ENCODE data around the gene OXNAD1. TPM values are rescaled to one million over a fixed set of nuclear protein-coding genes. Genes with fewer than 3 reads are reported as not detected.
A peak's percentile ranks its signal among the peaks of the same experiment; 100 is the strongest.

OXNAD1 gene
- total RNA-seq, 1 donor from 2014 or later = 14.6 TPM

DNA sequence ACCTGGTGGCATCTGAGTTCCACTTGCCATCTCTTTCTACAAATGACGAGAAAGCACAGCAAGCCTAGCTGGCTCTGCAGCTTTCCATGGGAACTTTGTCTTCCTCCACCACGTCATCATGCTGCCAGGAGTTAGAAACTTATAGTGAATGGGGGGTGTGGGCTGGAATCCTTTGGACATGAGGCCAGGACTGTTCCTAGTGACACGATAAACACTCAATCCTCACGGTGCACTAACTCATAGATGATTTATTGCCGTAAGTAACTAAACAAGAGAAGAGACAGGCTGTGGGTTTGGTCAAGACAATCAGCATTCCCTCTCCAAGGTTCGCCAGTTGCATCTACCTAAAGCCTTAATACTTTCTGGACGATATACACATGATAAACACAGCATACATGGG lies 50.6 kb downstream of the OXNAD1 start:
- ATAC-seq (ENCODE audit: poor library complexity) (no peak), DNase-seq (no peak)
- intact Hi-C loops (cut with DNase I) = no loop called here

DNA sequence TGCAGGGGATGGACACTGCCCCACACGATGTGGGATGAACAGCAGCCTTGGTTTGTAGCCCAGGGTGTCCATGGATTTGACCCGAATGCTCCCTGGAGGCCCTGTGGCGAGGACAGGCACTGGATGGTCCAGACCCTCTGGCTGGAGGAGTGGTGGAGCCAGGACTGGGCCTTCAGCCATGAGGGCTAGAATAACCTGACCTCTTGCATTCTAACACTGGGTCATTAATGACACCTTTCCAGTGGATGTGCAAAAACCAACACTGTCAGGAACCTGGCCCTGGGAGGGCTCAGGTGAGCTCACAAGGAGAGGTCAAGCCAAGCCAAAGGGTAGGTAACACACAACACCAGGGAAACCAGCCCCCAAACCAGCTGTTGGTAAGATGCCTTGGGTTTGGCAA lies 51.4 kb downstream of the OXNAD1 start:
- DNase-seq = no peak
- no peak for ATAC-seq (ENCODE audit: poor library complexity)
- intact Hi-C loops (cut with DNase I) = no loop called here

DNA sequence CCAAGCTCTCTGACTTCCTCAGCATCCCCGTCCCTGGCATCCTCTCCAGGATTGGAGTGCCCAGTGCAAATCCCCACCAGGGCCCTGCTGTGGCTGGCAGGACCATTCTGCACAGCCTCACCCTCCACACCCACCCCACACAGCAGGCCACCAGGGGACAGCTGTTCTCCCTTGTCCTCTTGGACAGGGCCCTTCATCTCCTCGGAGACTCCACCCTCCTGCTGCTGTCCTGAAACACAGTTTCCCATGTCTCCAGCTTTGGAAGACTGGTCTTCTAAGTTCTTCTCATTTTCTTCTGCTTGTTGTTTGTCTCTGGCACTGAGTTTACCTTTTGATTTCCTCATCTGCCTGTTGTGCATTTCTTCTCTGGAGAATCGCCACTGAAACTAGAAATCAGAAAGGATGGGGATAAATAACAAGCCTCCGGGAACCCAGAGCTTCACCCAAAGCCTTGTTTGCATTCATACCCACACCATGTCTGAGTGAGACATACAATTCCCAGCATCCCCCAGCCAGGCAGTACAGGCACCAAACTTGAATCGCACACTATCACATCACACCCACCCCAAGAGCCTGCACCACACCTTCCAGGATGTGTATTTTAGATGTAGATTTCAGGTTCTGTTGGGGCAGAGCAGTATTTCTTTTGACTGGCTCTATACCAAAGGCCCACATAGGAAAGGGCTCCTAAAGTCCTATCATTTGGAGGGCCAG lies 52.0 kb downstream of the OXNAD1 start:
- intact Hi-C loops (cut with DNase I) = no loop called here

DNA sequence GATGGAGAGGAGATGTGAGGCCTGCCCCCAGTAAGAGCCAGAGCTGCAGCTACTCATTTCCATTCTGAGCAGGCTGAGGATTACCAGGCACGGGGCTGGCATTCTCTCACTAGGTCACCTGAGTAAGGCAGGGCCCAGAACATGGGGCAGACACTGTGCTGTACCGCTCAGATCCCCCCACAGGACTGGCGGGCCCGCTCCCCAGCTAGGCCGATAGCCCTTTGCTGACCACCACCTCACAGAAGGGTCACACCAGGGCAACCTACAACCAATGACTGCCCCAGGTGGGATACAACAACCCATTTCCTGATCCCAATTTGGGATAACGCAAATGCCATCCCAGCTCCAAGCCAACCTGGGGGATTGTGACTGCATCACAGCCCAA lies 52.5 kb downstream of the OXNAD1 start:
- intact Hi-C loops (cut with DNase I) = no loop called here
- ATAC-seq (ENCODE audit: poor library complexity) (no peak), DNase-seq (no peak)

More for the DNA sequence above, 52.0 kb downstream of the OXNAD1 start:
- no peak for ATAC-seq (ENCODE audit: poor library complexity)
- no peak for DNase-seq

DNA sequence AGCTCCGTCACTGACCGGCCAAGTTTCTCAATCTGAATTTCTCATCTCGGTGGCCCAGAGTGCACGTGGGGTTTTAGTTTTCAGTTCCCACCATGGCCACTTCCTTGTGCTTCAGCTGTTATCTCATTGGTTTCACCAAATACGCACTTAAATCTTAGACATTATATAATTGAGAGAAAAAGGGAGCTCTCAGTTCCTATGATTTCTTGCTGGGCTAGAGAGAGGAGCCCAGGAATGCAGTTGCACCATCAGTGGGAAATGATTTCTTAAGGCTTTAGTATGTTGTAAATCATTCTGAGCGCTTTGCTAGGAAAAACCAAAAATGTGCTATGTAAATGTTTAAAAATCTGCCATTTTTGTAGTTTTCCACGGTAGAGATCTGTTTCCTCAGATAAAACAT lies 53.2 kb downstream of the OXNAD1 start:
- ATAC-seq (ENCODE audit: poor library complexity) = no peak
- DNase-seq = no peak
- intact Hi-C loops (cut with DNase I) = no loop called here

DNA sequence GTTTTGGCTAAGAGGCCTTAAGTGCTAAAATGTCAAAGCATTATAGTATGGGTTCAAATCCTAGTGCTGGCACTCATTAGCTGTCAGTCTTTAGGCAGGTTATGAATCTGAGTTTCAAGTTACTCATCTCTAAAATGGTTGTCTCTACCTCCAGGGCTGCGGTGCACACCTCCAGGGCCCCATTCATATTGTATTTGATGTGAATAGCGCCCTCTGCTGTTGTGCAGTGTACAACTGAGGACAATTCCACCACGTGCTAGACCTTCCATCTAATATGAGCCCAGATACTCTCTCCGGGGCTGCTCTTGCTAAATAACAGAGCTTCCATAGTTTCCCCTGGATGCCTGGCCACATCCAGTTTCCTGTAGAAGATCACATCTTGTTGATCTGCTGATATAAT lies 54.3 kb downstream of the OXNAD1 start:
- intact Hi-C loops (cut with DNase I) = no loop called here
- DNase-seq (no peak), ATAC-seq (ENCODE audit: poor library complexity) (no peak)

DNA sequence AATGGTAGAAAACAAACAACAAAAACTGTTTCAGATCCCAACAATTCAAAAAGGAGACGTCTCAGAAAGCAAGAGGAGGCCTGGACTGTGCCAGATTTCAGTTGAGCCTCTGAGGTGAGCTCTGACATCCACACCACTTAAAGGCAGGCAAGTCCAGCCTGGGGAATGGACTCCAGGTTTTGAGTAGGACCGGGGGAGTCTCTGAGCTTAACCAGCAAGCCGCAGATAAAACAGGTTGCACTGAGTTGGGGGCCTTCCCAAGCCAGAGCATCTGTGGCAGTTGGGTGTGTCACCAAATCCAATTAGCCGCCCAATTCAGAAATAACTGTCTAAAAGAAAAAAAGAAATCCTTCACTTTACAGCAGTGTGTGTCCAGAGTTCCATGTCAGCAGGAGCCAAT lies 54.7 kb downstream of the OXNAD1 start:
- ATAC-seq (ENCODE audit: poor library complexity) = no peak
- intact Hi-C loops (cut with DNase I) = no loop called here
- DNase-seq = no peak

DNA sequence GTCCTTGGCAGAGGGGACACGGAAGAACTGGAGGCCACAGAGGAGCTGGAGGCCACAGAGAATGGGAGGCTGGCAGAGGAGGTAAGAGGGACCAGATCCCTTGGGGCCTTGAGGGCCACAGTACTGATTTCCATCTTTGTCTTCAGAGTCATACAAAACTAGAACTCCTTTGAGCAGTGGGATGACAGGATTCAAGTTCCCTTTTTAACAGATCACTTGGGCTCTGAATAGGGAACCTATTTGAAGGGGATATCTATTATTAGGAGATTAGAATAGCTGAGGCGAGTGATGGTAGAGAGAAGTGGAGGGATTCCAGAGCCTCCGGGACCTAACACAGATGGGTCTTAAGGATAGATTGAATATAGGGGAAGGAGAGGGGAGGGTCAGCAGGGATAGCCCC lies 55.7 kb downstream of the OXNAD1 start:
- ATAC-seq (ENCODE audit: poor library complexity) (no peak), DNase-seq (no peak)
- intact Hi-C loops (cut with DNase I) = no loop called here

DNA sequence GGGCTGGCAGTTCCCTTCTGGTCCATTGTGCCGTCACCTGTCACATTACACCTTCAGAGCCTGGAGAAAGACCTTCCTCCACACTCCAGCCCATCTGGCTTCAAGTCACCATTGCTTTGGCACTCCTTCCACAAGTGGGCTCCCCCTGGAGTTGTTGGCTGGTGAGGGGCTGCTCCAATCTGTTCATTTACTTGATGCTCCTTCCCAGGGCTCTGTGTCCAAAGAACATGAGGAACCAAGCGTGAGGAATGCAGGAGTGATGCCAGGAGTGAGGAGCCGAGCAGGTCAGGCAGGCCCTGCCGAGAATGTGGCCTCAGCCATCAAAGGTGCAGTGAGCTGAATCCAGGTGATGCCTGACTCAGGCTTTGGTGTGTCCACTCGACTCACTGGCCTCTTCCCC lies 57.2 kb downstream of the OXNAD1 start:
- intact Hi-C loops (cut with DNase I) = no loop called here
- no peak for DNase-seq
- ATAC-seq (ENCODE audit: poor library complexity) = peak; percentile 23

DNA sequence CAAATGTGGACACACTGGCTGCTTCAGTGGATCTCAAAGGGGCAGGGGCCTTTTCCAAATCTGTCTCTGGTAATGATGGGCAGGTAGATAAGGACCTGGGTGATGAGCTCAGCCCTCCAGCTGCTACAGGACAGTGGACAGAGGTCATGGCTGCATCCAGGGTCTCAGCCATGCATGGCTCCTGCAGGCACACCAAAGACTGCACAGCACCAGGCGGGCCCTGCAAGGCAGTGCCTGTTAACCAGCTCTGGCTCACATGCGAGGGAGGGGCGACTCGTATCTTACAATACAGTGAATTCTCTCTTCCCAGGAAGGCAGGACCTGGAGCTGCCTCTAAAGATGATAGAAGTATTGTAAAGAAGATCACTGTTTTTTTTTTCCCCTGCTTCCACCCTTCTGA lies 58.7 kb downstream of the OXNAD1 start:
- no peak for ATAC-seq (ENCODE audit: poor library complexity)
- intact Hi-C loops (cut with DNase I) = no loop called here
- no peak for DNase-seq

DNA sequence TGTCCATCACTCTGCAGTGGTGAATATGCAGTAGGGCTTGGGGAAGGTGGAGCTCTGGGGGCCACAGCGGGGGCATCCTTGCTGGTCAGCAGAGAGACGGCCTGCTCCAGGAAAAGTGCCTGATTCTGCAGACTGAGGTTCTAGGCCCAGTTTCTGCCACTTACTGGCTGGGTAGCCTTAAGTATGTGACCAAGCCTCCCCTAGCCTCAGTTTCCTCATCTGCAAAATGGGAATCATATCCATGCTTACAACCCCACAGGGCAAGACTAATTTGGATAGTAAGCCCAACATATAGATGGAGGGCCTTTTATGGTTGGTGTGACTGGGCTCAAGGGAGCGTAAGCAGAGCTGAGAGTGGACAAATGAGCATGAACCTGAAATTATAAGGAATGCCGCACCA lies 60.8 kb downstream of the OXNAD1 start:
- intact Hi-C loops (cut with DNase I) = no loop called here
- DNase-seq (no peak), ATAC-seq (ENCODE audit: poor library complexity) (no peak)

DNA sequence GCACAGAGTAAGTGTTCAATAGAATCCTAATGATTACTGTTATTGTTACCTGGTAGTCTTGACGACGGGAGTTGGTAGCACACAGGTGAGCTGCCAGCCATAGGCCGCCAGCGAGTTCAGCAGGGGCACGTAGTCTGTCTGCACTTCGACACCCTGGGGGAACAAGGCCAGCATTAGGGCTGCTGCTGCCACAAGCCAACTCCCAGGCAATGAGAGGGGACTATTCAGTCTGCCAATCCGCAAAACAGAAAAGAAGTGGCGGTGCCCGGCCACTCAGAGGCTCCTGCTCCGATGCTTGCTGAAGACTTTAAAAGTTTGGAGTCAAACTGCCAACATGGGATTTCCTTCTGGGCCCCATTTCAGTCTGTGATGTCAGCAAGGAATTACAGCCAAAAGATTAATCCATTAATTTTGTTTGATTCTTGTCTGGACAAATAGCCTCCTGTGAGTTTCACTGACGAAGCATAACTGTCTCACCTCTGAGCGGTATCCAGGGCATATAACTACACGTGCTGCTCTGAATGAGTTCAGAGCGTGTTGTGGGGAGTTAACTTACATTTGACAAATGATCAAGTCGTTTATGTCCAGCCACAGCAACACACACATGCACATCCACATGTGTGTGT lies 61.8 kb downstream of the OXNAD1 start:
- ATAC-seq (ENCODE audit: poor library complexity) (no peak), DNase-seq (no peak)
- intact Hi-C loops (cut with DNase I) = no loop called here

DNA sequence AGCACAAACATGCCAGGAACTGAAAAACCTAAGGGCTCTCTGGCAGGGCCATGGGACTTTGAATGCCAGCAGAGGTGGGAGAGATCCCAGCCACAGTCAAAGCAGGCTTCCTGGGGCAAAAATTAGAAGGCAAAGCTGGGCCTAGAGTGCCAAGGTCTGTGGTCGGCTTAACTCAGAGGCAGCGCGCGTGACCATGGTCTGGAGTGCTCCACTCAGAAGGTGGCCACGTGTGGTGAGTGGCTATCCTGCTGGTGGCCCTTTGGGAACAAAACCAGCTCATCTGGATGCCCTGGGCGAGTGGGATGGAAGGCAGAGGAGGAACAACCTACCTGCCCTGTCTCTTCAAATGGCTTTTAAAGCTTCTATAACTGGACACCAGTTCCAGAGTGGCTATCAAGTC lies 63.1 kb downstream of the OXNAD1 start:
- no peak for DNase-seq
- intact Hi-C loops (cut with DNase I) = no loop called here

DNA sequence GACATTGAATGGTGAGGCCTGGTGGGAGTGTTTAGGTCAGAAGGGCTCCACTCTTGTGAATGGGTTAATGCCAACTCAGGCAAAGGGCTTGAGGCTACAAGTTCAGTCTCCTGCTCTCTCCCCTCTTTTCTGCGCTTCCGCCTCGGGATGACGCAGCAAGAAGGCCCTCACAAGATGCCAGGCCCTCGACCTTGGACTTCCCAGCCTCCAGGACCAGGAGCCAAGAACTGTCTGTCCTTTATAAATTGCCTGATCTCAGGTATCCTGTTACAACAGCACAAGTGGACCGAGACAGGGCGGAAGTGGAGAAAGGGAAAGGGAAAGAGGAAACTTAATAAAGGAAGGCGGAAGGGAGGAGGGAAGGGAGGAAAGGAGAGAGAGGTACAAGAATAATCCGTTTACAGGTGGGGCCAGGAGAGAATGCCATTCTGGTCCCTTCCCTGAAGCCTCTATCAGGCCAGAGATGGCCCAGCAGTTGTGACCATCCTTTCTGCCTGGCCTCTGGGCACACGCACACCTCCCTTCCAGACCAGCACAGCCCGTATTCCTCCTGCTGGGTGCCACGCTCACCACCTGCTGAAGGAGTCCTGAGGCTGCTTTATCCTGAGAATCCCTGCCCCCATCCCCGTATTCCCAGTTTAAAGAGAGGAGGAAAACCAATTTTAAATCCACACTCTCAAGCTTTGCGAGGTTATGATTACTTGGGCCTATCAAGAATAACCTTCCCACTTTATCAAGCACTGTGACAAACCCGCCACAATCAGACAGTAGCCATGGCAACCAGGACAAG lies 64.2 kb downstream of the OXNAD1 start:
- DNase-seq (no peak), ATAC-seq (ENCODE audit: poor library complexity) (peak; percentile 18)
- intact Hi-C loops (cut with DNase I) = no loop called here

More for the DNA sequence above, 63.1 kb downstream of the OXNAD1 start:
- ATAC-seq (ENCODE audit: poor library complexity) = no peak

DNA sequence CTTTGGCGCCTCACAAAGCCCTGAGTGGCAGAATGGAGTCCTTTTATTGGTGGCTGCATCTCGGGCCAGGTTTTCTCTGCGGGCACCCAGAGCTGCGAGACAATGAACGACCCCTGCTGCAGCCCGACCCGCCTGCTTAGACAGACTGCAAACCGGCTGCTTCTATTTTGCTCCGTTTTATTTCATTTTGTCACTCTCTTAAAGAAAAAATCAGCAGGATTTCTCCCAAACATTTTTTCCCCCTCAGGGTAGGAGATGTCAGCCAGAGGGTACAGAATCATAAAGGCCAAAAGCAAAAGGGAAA lies 64.8 kb downstream of the OXNAD1 start:
- DNase-seq (no peak), ATAC-seq (ENCODE audit: poor library complexity) (no peak)
- intact Hi-C loops (cut with DNase I) = no loop called here

DNA sequence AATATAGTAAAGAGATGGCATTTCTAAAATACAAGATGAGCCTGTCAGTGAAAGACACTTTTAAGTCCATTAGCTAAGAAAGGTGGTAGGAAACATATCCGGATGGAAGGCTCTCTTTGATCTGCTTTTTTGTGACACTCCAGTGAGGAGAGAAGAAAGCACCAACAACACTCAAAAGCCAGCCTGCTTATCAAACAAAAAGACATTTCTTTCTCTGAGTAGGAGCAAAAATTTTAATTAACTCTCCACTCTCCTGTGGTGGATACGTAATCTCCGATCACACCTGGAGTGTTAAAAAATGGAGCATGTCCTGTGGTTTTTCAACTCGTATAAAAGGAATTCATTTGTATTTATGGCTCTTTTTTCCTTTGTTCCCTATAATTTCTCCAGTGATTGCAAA lies 65.3 kb downstream of the OXNAD1 start:
- no peak for ATAC-seq (ENCODE audit: poor library complexity)
- no peak for DNase-seq
- intact Hi-C loops (cut with DNase I) = no loop called here

DNA sequence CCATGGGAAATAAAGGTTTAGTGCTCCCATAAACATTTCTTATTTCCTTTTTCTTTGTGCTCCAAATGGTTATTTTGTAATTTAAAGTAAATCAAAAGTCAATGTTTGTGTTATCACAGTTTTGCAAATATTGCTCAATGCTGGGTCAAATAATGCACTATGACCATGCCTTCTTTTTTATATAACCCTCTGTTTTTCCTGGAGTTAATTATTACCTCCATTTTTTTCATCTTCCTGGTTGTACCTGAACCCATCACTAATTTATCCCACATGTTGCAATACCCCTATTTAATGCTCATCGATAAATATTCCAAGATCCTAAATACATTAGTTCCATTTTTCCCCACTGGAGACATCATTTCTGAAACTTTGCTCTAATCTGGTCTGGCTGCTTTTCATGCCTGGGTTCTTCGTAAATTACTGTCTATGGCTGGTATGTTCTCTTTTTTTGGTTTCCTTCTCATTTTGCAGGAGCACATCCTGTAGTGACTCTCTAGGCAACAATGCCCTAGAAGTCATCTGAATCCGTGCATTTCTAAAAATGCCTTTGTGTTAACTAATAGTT lies 66.4 kb downstream of the OXNAD1 start:
- DNase-seq (no peak), ATAC-seq (ENCODE audit: poor library complexity) (no peak)
- intact Hi-C loops (cut with DNase I) = no loop called here

DNA sequence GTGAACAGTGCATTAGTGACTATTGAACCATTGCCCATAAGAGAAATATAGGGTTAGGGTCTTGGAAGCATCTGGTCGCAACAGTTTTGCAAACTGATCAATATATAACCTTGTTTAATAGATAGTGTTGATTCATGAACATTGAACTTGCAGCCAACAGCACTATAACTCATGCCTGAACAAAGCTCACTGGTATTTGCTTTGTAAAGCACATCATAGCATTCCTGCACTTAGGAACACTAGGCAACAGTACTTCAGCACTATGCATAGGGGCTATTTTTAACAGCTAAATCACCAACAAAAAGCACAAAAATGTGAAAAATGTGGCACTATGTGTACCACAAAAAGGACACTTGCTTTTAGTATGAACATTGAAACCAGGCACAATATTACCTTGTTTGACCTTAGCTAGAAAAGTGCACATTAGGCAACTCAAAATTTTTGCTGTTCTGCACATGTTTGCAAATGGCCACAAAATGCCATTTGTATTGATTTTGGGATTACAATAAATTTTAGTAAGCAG lies 68.0 kb downstream of the OXNAD1 start:
- intact Hi-C loops (cut with DNase I) = no loop called here
- no peak for DNase-seq
- ATAC-seq (ENCODE audit: poor library complexity) = peak; percentile 55

DNA sequence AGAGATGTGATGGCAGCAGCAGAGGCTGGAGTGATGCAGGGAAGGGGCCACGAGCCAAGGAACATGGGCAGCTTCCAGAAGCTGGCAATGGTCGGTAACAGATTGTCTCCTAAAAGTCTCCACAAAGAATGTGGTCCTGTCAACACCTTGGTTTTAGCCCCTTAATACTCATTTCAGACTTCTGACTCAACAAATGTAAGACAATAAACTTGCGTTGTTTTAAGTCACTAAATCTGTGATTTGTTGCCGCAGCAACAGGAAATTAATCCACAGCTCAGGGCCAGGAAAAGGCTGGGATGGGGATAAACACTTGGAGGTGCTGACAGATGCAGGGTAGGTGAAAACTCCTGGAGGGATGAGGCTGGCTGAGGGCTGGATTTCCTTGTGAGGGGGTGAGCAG lies 69.9 kb downstream of the OXNAD1 start:
- DNase-seq (no peak), ATAC-seq (ENCODE audit: poor library complexity) (no peak)
- intact Hi-C loops (cut with DNase I) = no loop called here

DNA sequence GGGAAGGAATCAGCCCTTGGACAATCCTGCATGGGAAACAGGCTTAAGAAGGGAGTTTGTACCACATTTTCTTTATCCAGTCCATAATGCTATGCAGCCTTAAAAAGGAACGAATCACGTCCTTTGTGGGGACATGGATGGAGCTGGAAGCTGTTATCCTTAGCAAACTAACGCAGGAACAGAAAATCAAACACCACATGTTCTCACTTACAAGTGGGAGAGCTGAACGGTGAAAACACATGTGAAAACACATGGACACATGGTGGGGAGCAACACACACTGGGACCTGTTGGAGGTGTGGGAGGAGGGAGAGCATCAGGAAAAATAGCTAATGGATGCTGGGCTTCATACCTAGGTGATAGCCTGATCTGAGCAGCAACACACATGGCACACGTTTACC lies 70.3 kb downstream of the OXNAD1 start:
- intact Hi-C loops (cut with DNase I) = no loop called here
- ATAC-seq (ENCODE audit: poor library complexity) (no peak), DNase-seq (no peak)

All from Right ventricle myocardium superior (tissue), 1 donor.